ENCODE results near the gene ARRB2. TPM values are rescaled to one million over a fixed set of nuclear protein-coding genes. Genes with fewer than 3 reads are reported as not detected.
"Not testable (repeated sequence)": the region's sequence is repeated elsewhere in the genome, so short reads cannot be mapped to it uniquely, and the experiment has no call there.

Gene ARRB2
- polyA plus RNA-seq, 1 of the 3 experiments (the other 2 are of a cell fraction) = 24.6 TPM

DNA sequence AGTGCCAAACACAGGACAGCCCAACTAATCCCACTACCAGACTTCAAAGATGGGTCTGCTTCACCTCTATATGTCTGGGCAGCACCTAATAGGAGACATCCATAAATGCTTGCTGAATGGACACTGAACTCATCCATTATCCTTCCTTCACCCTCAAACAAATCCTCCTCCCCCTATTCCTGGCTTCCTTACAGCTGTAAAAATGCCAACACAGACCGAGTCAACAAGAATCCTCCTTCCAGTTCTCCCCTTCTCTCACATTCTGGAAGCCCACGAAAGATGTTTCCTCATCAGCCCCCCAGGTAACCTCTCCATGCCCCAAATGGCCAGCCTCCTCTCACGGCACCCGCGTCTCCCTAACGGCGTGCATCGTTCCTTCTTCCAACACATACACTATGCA, 18.7 kb upstream of the ARRB2 start:
- H3K4me1 ChIP-seq (ENCODE audit: control insufficient read depth in 1 of 2, insufficient read depth in 2 of 2, low read depth in 1 of 2, low read length in 1 of 2) = no peaks in the 10 kb centered on the region
- 90% methylated on average over 8 of the region's 8 CpGs for WGBS (ENCODE audit: low lambda C conversion rate)
- H3K9me2 ChIP-seq = no peaks in the 10 kb centered on the region
- no peak for DNase-seq
- no peak overlapping the region for H3K27ac ChIP-seq (ENCODE audit: low read depth in 2 of 2, low read length in 1 of 2)
- peaks cover 89% of the 10 kb centered on the region for H3K79me2 ChIP-seq (ENCODE audit: insufficient read depth)
- no peaks in the 10 kb centered on the region for H3K27me3 ChIP-seq (ENCODE audit: insufficient read depth)
- no peak overlapping the region for H2AFZ ChIP-seq (ENCODE audit: low read depth)
- no peaks in the 10 kb centered on the region for H3F3A ChIP-seq (replicated peaks; ENCODE audit: insufficient read depth)
- no peak overlapping the region for H3K4me2 ChIP-seq
- H4K20me1 ChIP-seq (ENCODE audit: insufficient read depth) = peaks cover 15% of the 10 kb centered on the region; the same call in 1 of the 2 replicates
- H3K36me3 ChIP-seq (replicated peaks in 1 of 2; ENCODE audit: control insufficient read depth in 1 of 2, insufficient read depth in 2 of 2, low read length in 1 of 2) = peaks cover 6 to 39% of the 10 kb centered on the region in 2 experiments
- CTCF ChIA-PET = interaction anchor here (0.8 kb wide), 1 partner anchor 96 kb away, joined by 3 read pairs; no protein-coding TSS in a partner anchor
- TF ChIP-seq TCF12 (IDR thresholded peaks at IDR 0.05) = no peak
- no peak overlapping the region for H3K4me3 ChIP-seq (ENCODE audit: low read depth in 2 of 2, low read length in 1 of 2)
- H3K9ac ChIP-seq = no peak overlapping the region
- POLR2A ChIA-PET = no interaction called here
- H3K9me3 ChIP-seq = no peaks in the 10 kb centered on the region

DNA sequence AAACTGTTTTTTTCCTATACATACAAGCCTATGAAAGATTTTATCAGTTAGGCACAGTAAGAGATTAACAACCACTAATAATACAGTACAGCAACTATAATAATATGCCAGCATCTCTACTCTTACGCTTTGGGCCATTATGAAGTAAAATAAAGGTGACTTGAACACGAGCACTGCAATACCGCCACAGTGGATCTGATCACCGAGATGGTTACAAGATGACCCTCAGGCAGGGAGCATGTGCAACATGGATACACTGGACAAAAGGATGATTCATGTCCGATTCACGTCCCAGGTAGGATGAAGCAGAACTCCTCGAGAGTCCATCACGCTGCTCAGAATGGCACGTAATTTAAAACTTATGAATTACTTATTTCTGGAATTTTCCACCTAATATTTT, 17.0 kb upstream of the ARRB2 start:
- Histone ChIP-seq H3K79me2 (ENCODE audit: insufficient read depth) (peaks cover 87% of the 10 kb centered on the region), H3K9ac (no peak overlapping the region), H3K36me3 (replicated peaks in 1 of 2; ENCODE audit: control insufficient read depth in 1 of 2, insufficient read depth in 2 of 2, low read length in 1 of 2) (peaks cover 2 to 36% of the 10 kb centered on the region in 2 experiments), H3K27ac (ENCODE audit: low read depth in 2 of 2, low read length in 1 of 2) (no peak overlapping the region), H3K27me3 (ENCODE audit: insufficient read depth) (no peaks in the 10 kb centered on the region), H2AFZ (ENCODE audit: low read depth) (no peak overlapping the region), H3K9me2 (no peaks in the 10 kb centered on the region), H3K4me2 (no peak overlapping the region), H3K4me1 (ENCODE audit: control insufficient read depth in 1 of 2, insufficient read depth in 2 of 2, low read depth in 1 of 2, low read length in 1 of 2) (no peaks in the 10 kb centered on the region), H3K4me3 (ENCODE audit: low read depth in 2 of 2, low read length in 1 of 2) (no peak overlapping the region), H3F3A (replicated peaks; ENCODE audit: insufficient read depth) (no peaks in the 10 kb centered on the region), H4K20me1 (ENCODE audit: insufficient read depth) (peaks cover 19% of the 10 kb centered on the region; the same call in 1 of the 2 replicates), H3K9me3 (no peaks in the 10 kb centered on the region)
- WGBS (ENCODE audit: low lambda C conversion rate) = 84% methylated on average over 9 of the region's 9 CpGs
- ChIA-PET POLR2A (no interaction called here), CTCF (interaction anchor here (1.2 kb wide), 1 partner anchor 10 kb away, joined by 3 read pairs; no protein-coding TSS in a partner anchor)
- no peak for DNase-seq
- TF ChIP-seq SIN3A (IDR thresholded peaks at IDR 0.05; ENCODE audit: borderline replicate concordance, low read depth, low read length) (no peak), RCOR1 (IDR thresholded peaks at IDR 0.05; ENCODE audit: low read length) (no peak)
- TF ChIP-seq, protein P1, sequence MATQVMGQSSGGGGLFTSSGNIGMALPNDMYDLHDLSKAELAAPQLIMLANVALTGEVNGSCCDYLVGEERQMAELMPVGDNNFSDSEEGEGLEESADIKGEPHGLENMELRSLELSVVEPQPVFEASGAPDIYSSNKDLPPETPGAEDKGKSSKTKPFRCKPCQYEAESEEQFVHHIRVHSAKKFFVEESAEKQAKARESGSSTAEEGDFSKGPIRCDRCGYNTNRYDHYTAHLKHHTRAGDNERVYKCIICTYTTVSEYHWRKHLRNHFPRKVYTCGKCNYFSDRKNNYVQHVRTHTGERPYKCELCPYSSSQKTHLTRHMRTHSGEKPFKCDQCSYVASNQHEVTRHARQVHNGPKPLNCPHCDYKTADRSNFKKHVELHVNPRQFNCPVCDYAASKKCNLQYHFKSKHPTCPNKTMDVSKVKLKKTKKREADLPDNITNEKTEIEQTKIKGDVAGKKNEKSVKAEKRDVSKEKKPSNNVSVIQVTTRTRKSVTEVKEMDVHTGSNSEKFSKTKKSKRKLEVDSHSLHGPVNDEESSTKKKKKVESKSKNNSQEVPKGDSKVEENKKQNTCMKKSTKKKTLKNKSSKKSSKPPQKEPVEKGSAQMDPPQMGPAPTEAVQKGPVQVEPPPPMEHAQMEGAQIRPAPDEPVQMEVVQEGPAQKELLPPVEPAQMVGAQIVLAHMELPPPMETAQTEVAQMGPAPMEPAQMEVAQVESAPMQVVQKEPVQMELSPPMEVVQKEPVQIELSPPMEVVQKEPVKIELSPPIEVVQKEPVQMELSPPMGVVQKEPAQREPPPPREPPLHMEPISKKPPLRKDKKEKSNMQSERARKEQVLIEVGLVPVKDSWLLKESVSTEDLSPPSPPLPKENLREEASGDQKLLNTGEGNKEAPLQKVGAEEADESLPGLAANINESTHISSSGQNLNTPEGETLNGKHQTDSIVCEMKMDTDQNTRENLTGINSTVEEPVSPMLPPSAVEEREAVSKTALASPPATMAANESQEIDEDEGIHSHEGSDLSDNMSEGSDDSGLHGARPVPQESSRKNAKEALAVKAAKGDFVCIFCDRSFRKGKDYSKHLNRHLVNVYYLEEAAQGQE (IDR thresholded peaks at IDR 0.05; ENCODE audit: low read depth, low read length) = no peak

DNA sequence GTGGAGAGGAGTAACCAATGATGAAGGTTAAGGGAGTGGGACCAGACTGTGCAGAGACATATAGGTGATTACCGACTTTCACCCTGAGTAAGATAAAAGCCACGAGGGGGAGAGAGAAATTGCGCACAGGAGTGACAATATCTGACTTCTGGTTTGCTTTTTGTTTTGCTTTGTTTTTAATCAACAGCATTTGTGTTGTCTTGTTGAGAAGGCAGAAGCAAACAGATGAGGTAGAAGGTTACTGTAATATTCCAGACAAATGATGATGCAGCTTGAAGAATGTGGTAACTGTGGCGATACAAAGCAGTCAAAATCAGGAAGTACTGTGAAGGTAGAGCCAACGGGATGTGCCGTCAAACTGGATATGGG, 14.0 kb upstream of the ARRB2 start:
- POLR2A ChIA-PET = no interaction called here
- DNase-seq = no peak
- H4K20me1 ChIP-seq (ENCODE audit: insufficient read depth) = peaks cover 17% of the 10 kb centered on the region; the same call in 1 of the 2 replicates
- CTCF ChIA-PET = no interaction called here
- no peaks in the 10 kb centered on the region for H3K9me3 ChIP-seq
- H3K4me2 ChIP-seq = no peak overlapping the region
- H3K36me3 ChIP-seq (replicated peaks in 1 of 2; ENCODE audit: control insufficient read depth in 1 of 2, insufficient read depth in 2 of 2, low read length in 1 of 2) = peaks cover 0 to 11% of the 10 kb centered on the region in 2 experiments
- no peak overlapping the region for H3K9ac ChIP-seq
- TF ChIP-seq EP300 (IDR thresholded peaks at IDR 0.05; ENCODE audit: borderline replicate concordance in 1 of 2, low read depth in 1 of 2, low read length in 1 of 2) = no peak
- TF ChIP-seq, protein P2, sequence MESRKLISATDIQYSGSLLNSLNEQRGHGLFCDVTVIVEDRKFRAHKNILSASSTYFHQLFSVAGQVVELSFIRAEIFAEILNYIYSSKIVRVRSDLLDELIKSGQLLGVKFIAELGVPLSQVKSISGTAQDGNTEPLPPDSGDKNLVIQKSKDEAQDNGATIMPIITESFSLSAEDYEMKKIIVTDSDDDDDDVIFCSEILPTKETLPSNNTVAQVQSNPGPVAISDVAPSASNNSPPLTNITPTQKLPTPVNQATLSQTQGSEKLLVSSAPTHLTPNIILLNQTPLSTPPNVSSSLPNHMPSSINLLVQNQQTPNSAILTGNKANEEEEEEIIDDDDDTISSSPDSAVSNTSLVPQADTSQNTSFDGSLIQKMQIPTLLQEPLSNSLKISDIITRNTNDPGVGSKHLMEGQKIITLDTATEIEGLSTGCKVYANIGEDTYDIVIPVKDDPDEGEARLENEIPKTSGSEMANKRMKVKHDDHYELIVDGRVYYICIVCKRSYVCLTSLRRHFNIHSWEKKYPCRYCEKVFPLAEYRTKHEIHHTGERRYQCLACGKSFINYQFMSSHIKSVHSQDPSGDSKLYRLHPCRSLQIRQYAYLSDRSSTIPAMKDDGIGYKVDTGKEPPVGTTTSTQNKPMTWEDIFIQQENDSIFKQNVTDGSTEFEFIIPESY (IDR thresholded peaks at IDR 0.05; ENCODE audit: borderline replicate concordance, low read depth) = no peak
- no peaks in the 10 kb centered on the region for H3K4me1 ChIP-seq (ENCODE audit: control insufficient read depth in 1 of 2, insufficient read depth in 2 of 2, low read depth in 1 of 2, low read length in 1 of 2)
- H3K27ac ChIP-seq (ENCODE audit: low read depth in 2 of 2, low read length in 1 of 2) = no peak overlapping the region
- no peaks in the 10 kb centered on the region for H3K9me2 ChIP-seq
- no peak overlapping the region for H3K4me3 ChIP-seq (ENCODE audit: low read depth in 2 of 2, low read length in 1 of 2)
- 86% methylated on average over 6 of the region's 6 CpGs for WGBS (ENCODE audit: low lambda C conversion rate)
- peaks cover 90% of the 10 kb centered on the region for H3K79me2 ChIP-seq (ENCODE audit: insufficient read depth)
- H3F3A ChIP-seq (replicated peaks; ENCODE audit: insufficient read depth) = no peaks in the 10 kb centered on the region
- H3K27me3 ChIP-seq (ENCODE audit: insufficient read depth) = no peaks in the 10 kb centered on the region
- H2AFZ ChIP-seq (ENCODE audit: low read depth) = no peak overlapping the region

GRCh38 chr17:4699401-4700056, 10.9 kb upstream of the ARRB2 start:
- H3K4me3 ChIP-seq (ENCODE audit: low read depth in 2 of 2, low read length in 1 of 2); H3K9me2 ChIP-seq; DNase-seq; H3K9me3 ChIP-seq; H3K4me2 ChIP-seq; H4K20me1 ChIP-seq (ENCODE audit: insufficient read depth); H3K9ac ChIP-seq; POLR2A ChIA-PET; H3K27ac ChIP-seq (ENCODE audit: low read depth in 2 of 2, low read length in 1 of 2); H3K4me1 ChIP-seq (ENCODE audit: control insufficient read depth in 1 of 2, insufficient read depth in 2 of 2, low read depth in 1 of 2, low read length in 1 of 2); H2AFZ ChIP-seq (ENCODE audit: low read depth); H3K27me3 ChIP-seq (ENCODE audit: insufficient read depth); H3F3A ChIP-seq (replicated peaks; ENCODE audit: insufficient read depth): not testable (repeated sequence)
- Histone ChIP-seq H3K79me2 (ENCODE audit: insufficient read depth) (peaks cover 92% of the 10 kb centered on the region), H3K36me3 (replicated peaks in 1 of 2; ENCODE audit: control insufficient read depth in 1 of 2, insufficient read depth in 2 of 2, low read length in 1 of 2) (peaks cover 0 to 11% of the 10 kb centered on the region in 2 experiments)
- WGBS (ENCODE audit: low lambda C conversion rate) = 90% methylated on average over 13 of the region's 13 CpGs
- CTCF ChIA-PET = interaction anchor here (0.6 kb wide), 1 partner anchor 25 kb away, joined by 4 read pairs; no protein-coding TSS in a partner anchor

Measured in SK-N-SH (cell line).